Stimulated activated CD8-positive, alpha-beta memory T cell treated with anti-CD3 and anti-CD28 coated beads, Interleukin-12 subunit alpha, Interleukin-12 subunit beta, amount 100 ng/mL, for 4 hours (primary cell): ENCODE results near the gene PDE6A.
"Not testable (repeated sequence)": the region's sequence is repeated elsewhere in the genome, so short reads cannot be mapped to it uniquely, and the experiment has no call there.

Source experiments
- DNase-seq: peaks from one replicate; pipeline ENCODE4 v3.0.0-alpha.2; 2020; ENCODE audit warnings: low read depth

Gene PDE6A

GRCh38 chr5:149953436-149954121 lies 9.0 kb upstream of the PDE6A start:
- DNase-seq, result no peak

GRCh38 chr5:149951138-149951749 lies 6.7 kb upstream of the PDE6A start:
- no peak for DNase-seq

- DNase-seq, result no peak
Observed at GRCh38 chr5:149948993-149949392, 4.4 kb upstream of the PDE6A start.

GRCh38 chr5:149946118-149946517 lies 1.5 kb upstream of the PDE6A start:
- DNase-seq, result no peak

- not testable (repeated sequence) for DNase-seq
Observed at GRCh38 chr5:149943177-149943949, 1.2 kb downstream of the PDE6A start.

GRCh38 chr5:149942741-149943169 lies 1.8 kb downstream of the PDE6A start:
- DNase-seq, result not testable (repeated sequence)

- DNase-seq, result no peak
Observed at GRCh38 chr5:149942199-149942598, 2.4 kb downstream of the PDE6A start.

GRCh38 chr5:149941795-149942194 lies 2.8 kb downstream of the PDE6A start:
- no peak for DNase-seq

GRCh38 chr5:149940941-149941644 lies 3.5 kb downstream of the PDE6A start:
- DNase-seq, result no peak

GRCh38 chr5:149940077-149940574 lies 4.5 kb downstream of the PDE6A start:
- no peak for DNase-seq

GRCh38 chr5:149939546-149939945 lies 5.0 kb downstream of the PDE6A start:
- DNase-seq, result no peak

GRCh38 chr5:149938791-149939358 lies 5.7 kb downstream of the PDE6A start:
- no peak for DNase-seq

- no peak for DNase-seq
Observed at GRCh38 chr5:149938279-149938678, 6.3 kb downstream of the PDE6A start.

GRCh38 chr5:149937610-149938009 lies 7.0 kb downstream of the PDE6A start:
- no peak for DNase-seq

GRCh38 chr5:149936700-149937091 lies 7.9 kb downstream of the PDE6A start:
- DNase-seq, result no peak

- DNase-seq, result no peak
Observed at GRCh38 chr5:149936044-149936699, 8.4 kb downstream of the PDE6A start.

- DNase-seq, result no peak
Observed at GRCh38 chr5:149935431-149935901, 9.1 kb downstream of the PDE6A start.

GRCh38 chr5:149932445-149933350 lies 11.9 kb downstream of the PDE6A start:
- DNase-seq, result no peak

- no peak for DNase-seq
Observed at GRCh38 chr5:149931992-149932436, 12.6 kb downstream of the PDE6A start.
